K562 (cell line): ENCODE data around the gene KLK15. TPM values are rescaled to one million over a fixed set of nuclear protein-coding genes. Genes with fewer than 3 reads are reported as not detected.

Source experiments
- ATAC-seq: fragments of 200-7000 bp; cut with Tn5 transposase; 3 replicates; pipeline ENCODE4 v1.9.1; 2020; ENCODE audit warnings: moderate library complexity
- BruUV-seq: library from RNA; stranded (reverse); fragments of 400-500 nt; replicated peaks from 2 replicates; lab custom pipeline; 2021; lab: Mats Ljungman, UMichigan
- CTCF ChIA-PET: fragments of 300-600 bp; formaldehyde crosslinking; extraction: SDS; loops from one replicate; lab custom pipeline; 2021; ENCODE audit warnings: low intra/inter-chr PET ratio; lab: Yijun Ruan, JAX
- POLR2A ChIA-PET: fragments of 300-600, 350-650 bp; sonication (Branson Sonifier 250); formaldehyde crosslinking; extraction: SDS; loops from one replicate; lab custom pipeline; 2021; ENCODE audit warnings: antibody characterized with exemption, inconsistent platforms; lab: Yijun Ruan, JAX
- DNase-seq, 4 experiments: peaks; one replicate each; pipeline versions ENCODE4 v3.0.0 to v3.0.0-alpha.2; 2011 to 2018; ENCODE audit warnings: low spot score in 3 of 4, mixed read lengths in 3 of 4; ENCODE audit errors: extremely low read depth in 1 of 4
- FAIRE-seq: peaks from 2 replicates; lab custom pipeline; 2011; peaks lifted over from hg19 to GRCh38; lab: Jason Lieb, UNC
- H2AFZ ChIP-seq: 2 replicates; pipeline ENCODE4 v1.6.0; 2011; ENCODE audit warnings: low read depth, low read length, control low read depth, inconsistent platforms
- H3K27ac ChIP-seq: fragments of 200-600 bp; 3 replicates; pipeline ENCODE4 v1.8.0; 2011; ENCODE audit warnings: low read depth, mild to moderate bottlenecking, control low read depth, inconsistent platforms, low read length, moderate library complexity, mixed read lengths; ENCODE audit errors: extremely low read depth
- H3K27me3 ChIP-seq, 2 experiments: fragments of 300-600 bp in 1 of 2; 2 replicates in 1 of 2; 3 replicates in 1 of 2; pipeline versions ENCODE4 v1.6.0 to v1.8.0; 2011; ENCODE audit warnings: inconsistent platforms in 2 of 2, low read length in 2 of 2, mild to moderate bottlenecking in 1 of 2, mixed read lengths in 1 of 2, moderate library complexity in 1 of 2; ENCODE audit not compliant: control insufficient read depth in 2 of 2, insufficient read depth in 2 of 2
- H3K36me3 ChIP-seq: fragments of 300-600 bp; 3 replicates; pipeline ENCODE4 v1.8.0; 2011; ENCODE audit warnings: mild to moderate bottlenecking, low read length, inconsistent platforms; ENCODE audit not compliant: control insufficient read depth, insufficient read depth
- H3K4me1 ChIP-seq, 2 experiments: fragments of 200-600 bp in 1 of 2; replicated peaks in 1 of 2; 2 replicates in 1 of 2; 3 replicates in 1 of 2; pipeline versions ENCODE4 v1.5.1 to v1.8.0; 2011; ENCODE audit warnings: inconsistent platforms in 2 of 2, low read length in 2 of 2, mild to moderate bottlenecking in 1 of 2, mixed read lengths in 1 of 2, moderate library complexity in 1 of 2; ENCODE audit not compliant: control insufficient read depth in 2 of 2, insufficient read depth in 2 of 2
- H3K4me2 ChIP-seq: 2 replicates; pipeline ENCODE4 v1.6.1; 2011; ENCODE audit warnings: low read length, control low read depth, inconsistent platforms, mixed read lengths; ENCODE audit not compliant: insufficient read depth
- H3K4me3 ChIP-seq: fragments of 200-600 bp; sonication (generic), shearing (Covaris generic); 2 replicates; pipeline ENCODE4 v1.5.1; 2016; ENCODE audit warnings: control low read depth, inconsistent platforms
- H3K79me2 ChIP-seq: fragments of 200-600 bp; 3 replicates; pipeline ENCODE4 v1.8.0; 2011; ENCODE audit warnings: low read length, inconsistent platforms; ENCODE audit not compliant: control insufficient read depth, insufficient read depth
- H3K9ac ChIP-seq, 2 experiments: 2 replicates each; pipeline versions ENCODE4 v1.6.0 to v1.6.1; 2011; ENCODE audit warnings: low read depth in 2 of 2, low read length in 2 of 2, control low read depth in 1 of 2, inconsistent platforms in 1 of 2, mild to moderate bottlenecking in 1 of 2, mixed read lengths in 1 of 2; ENCODE audit not compliant: insufficient read depth in 1 of 2
- H3K9me1 ChIP-seq: one replicate; pipeline ENCODE4 v1.6.0; 2011; ENCODE audit warnings: inconsistent platforms, mild to moderate bottlenecking, low read length, moderate library complexity; ENCODE audit not compliant: control insufficient read depth, insufficient read depth
- H3K9me3 ChIP-seq: replicated peaks from 2 replicates; pipeline ENCODE4 v1.5.1; 2011; ENCODE audit warnings: low read depth, low read length, inconsistent platforms; ENCODE audit not compliant: control insufficient read depth, insufficient read depth
- H4K20me1 ChIP-seq: replicated peaks from 2 replicates; pipeline ENCODE4 v1.6.1; 2011; ENCODE audit warnings: low read length, inconsistent platforms, mixed read lengths; ENCODE audit not compliant: control insufficient read depth, insufficient read depth
- POLR2B ChIP-seq: fragments of 450-650 bp; IDR thresholded peaks from 2 replicates; pipeline ENCODE4 v1.6.1; 2018; ENCODE audit warnings: low read depth; ENCODE audit not compliant: partially characterized antibody
- PRDM10 ChIP-seq: fragments of 450-650 bp; IDR thresholded peaks from 2 replicates; pipeline ENCODE4 v1.6.1; 2018; ENCODE audit not compliant: partially characterized antibody
- WGBS: fragments of 100-300 bp; shearing (Covaris generic); methylation state at CpG from one replicate; pipeline ENCODE4 v1.1.6; 2016; ENCODE audit warnings: low coverage, mixed read lengths; ENCODE audit not compliant: insufficient coverage; ENCODE audit errors: missing lambda C conversion rate; 5-methylcytosine and 5-hydroxymethylcytosine counted together
- in situ Hi-C: fragments of 300-500 bp; cut with MboI; formaldehyde crosslinking; loops from 4 replicates; pipeline ENCODE4 v1.15.0; 2018; ENCODE audit warnings: inconsistent platforms, mixed read lengths
- intact Hi-C: fragments of 100-400 bp; cut with micrococcal nuclease; formaldehyde crosslinking; loops from 2 replicates; pipeline ENCODE4 v1.14.2; 2022
- polyA plus RNA-seq, 8 experiments: library from polyadenylated mRNA; depleted of rRNA in 4 of 8; stranded (reverse) in 5 of 8; unstranded in 3 of 8; fragments of >200 nt; fragmentation: Nextera tagmentation in 2 of 8; fragmentation: Illumina TruSeq in 1 of 8; extraction: Ambion mirVana in 2 of 8; extraction: Trizol in 1 of 8; gene quantifications; 2 replicates each; pipeline versions ENCODE4 v1.2.1 to v1.2.3, GENCODE V29; 2011 to 2014; ENCODE audit warnings: inconsistent platforms in 1 of 8, missing spikeins in 1 of 8
- total RNA-seq, 7 experiments: library from RNA; depleted of rRNA in 6 of 7; stranded (reverse); fragments of >200 nt in 6 of 7; fragmentation: Illumina TruSeq in 2 of 7; extraction: Trizol in 2 of 7; gene quantifications; 2 replicates each; pipeline versions ENCODE4 v1.2.1 to v1.2.3, GENCODE V29; 2011 to 2021; ENCODE audit warnings: low replicate concordance in 1 of 7

KLK15 gene
- total and polyA plus RNA-seq, 9 of the 15 experiments (the other 6 are each of a cell fraction or from before 2014, with no cell fraction given), result not detected

- ATAC-seq (no peak), DNase-seq (no peak), FAIRE-seq (no peak)
- H3K4me2 ChIP-seq, result peak overlapping the region; percentile 53; the same call in 1 of the 2 replicates
- peaks cover 2% of the 10 kb centered on the region for H3K9me1 ChIP-seq
- 0 out of 3 replicates have a peak, but pooled peaks cover 6% of the 10 kb centered on the region for H3K79me2 ChIP-seq
- no TSS peak for BruUV-seq
- no peak overlapping the region for H3K27ac ChIP-seq
- H2AFZ ChIP-seq, result peak overlapping the region; percentile 74
- no peak overlapping the region for H3K4me3 ChIP-seq
- in situ Hi-C loops, result no loop called here
- no peaks in the 10 kb centered on the region for H4K20me1 ChIP-seq
- intact Hi-C loops, result no loop called here
- POLR2A ChIA-PET, result interaction anchor here (0.9 to 8.6 kb wide), 2 partner anchors 19 to 32 kb away, joined by 4 to 70 read pairs; no protein-coding TSS in a partner anchor
- peaks cover 0 to 9% of the 10 kb centered on the region in 2 experiments; a peak in 2 of 5 replicates for H3K27me3 ChIP-seq
- 73% methylated on average over 6 of the region's 7 CpGs for WGBS
- TF ChIP-seq PRDM10, result peak; percentile 90
- TF ChIP-seq POLR2B, result no peak
- TF ChIP-seq, all 486 proteins: peak for 1
- peak overlapping the region; percentile 24 to 47; a peak in 2 of 4 replicates for H3K9ac ChIP-seq
- CTCF ChIA-PET, result no interaction called here
- H3K36me3 ChIP-seq, result no peaks in the 10 kb centered on the region
- H3K9me3 ChIP-seq, result no peaks in the 10 kb centered on the region
- H3K4me1 ChIP-seq, result peaks cover 57 to 75% of the 10 kb centered on the region in 2 experiments
These were observed 10.6 kb downstream of the KLK15 start for GRCh38 chr19:50822661-50823208.
